PC-3 (cell line): ENCODE measurements around the gene BMPR1A. TPM values are rescaled to one million over a fixed set of nuclear protein-coding genes. Genes with fewer than 3 reads are reported as not detected.

Experiments
- ATAC-seq: fragments of 200-7000 bp; cut with Tn5 transposase; 2 replicates; pipeline ENCODE4 v1.9.1; 2020; ENCODE audit warnings: mild to moderate bottlenecking, moderate library complexity
- BruUV-seq: library from RNA; stranded (reverse); fragments of 400-500 nt; replicated peaks from 2 replicates; lab custom pipeline; 2021; lab: Mats Ljungman, UMichigan
- CTCF ChIA-PET: fragments of 300-600 bp; sonication (Branson Sonifier 250); formaldehyde crosslinking; loops from one replicate; lab custom pipeline; 2022; ENCODE audit warnings: antibody characterized with exemption; lab: Charles Lee
- POLR2A ChIA-PET: fragments of 300-600 bp; sonication (Branson Sonifier 250); formaldehyde crosslinking; loops from one replicate; lab custom pipeline; 2022; ENCODE audit warnings: antibody characterized with exemption; ENCODE audit not compliant: unreplicated experiment; lab: Charles Lee
- DNase-seq: peaks from one replicate; pipeline ENCODE4 v3.0.0-alpha.2; 2015
- H2AFZ ChIP-seq: fragments of 300-600 bp; sonication (generic); 2 replicates; pipeline ENCODE4 v1.6.0; 2016; ENCODE audit warnings: antibody characterized with exemption, low read length
- H3F3A ChIP-seq: fragments of 300-600 bp; sonication (generic); one replicate; pipeline ENCODE4 v1.6.0; 2017; ENCODE audit warnings: antibody characterized with exemption, low read length, control low read depth, mild to moderate bottlenecking; ENCODE audit not compliant: unreplicated experiment
- H3K27ac ChIP-seq: fragments of 300-600 bp; sonication (generic); 2 replicates; pipeline ENCODE4 v1.5.1; 2016; ENCODE audit warnings: mild to moderate bottlenecking, low read length
- H3K27me3 ChIP-seq: fragments of 300-600 bp; sonication (generic); 2 replicates; pipeline ENCODE4 v1.6.1; 2016; ENCODE audit warnings: low read length, mixed read lengths
- H3K36me3 ChIP-seq: fragments of 300-600 bp; sonication (generic); 2 replicates; pipeline ENCODE4 v1.6.1; 2016; ENCODE audit warnings: low read depth, mixed run types, low read length, mixed read lengths
- H3K4me1 ChIP-seq: fragments of 300-600 bp; sonication (generic); 2 replicates; pipeline ENCODE4 v1.5.1; 2016; ENCODE audit warnings: low read length; ENCODE audit not compliant: insufficient read depth
- H3K4me2 ChIP-seq: fragments of 300-600 bp; sonication (generic); 2 replicates; pipeline ENCODE4 v1.6.0; 2016; ENCODE audit warnings: low read length
- H3K4me3 ChIP-seq: fragments of 300-600 bp; sonication (generic); 2 replicates; pipeline ENCODE4 v1.5.1; 2016; ENCODE audit warnings: mild to moderate bottlenecking, low read length, mixed read lengths
- H3K79me2 ChIP-seq: fragments of 300-600 bp; sonication (generic); 2 replicates; pipeline ENCODE4 v1.6.1; 2017; ENCODE audit warnings: low read length, mixed read lengths
- H3K9ac ChIP-seq: fragments of 300-600 bp; sonication (generic); 2 replicates; pipeline ENCODE4 v1.6.0; 2016; ENCODE audit warnings: mild to moderate bottlenecking, low read length
- H3K9me2 ChIP-seq: fragments of 300-600 bp; sonication (generic); replicated peaks from 2 replicates; pipeline ENCODE4 v1.6.1; 2016; ENCODE audit warnings: mixed run types, low read length, mixed read lengths
- H3K9me3 ChIP-seq: fragments of 300-600 bp; sonication (generic); 2 replicates; pipeline ENCODE4 v1.6.1; 2016; ENCODE audit warnings: low read length, mixed read lengths
- H4K20me1 ChIP-seq: fragments of 300-600 bp; sonication (generic); 2 replicates; pipeline ENCODE4 v1.6.1; 2016; ENCODE audit warnings: low read length, mixed read lengths
- CTCF ChIP-seq: fragments of 300-600 bp; sonication (generic); conservative IDR thresholded peaks from 2 replicates; pipeline ENCODE4 v1.5.1; 2017; ENCODE audit warnings: antibody characterized with exemption, low read depth, mild to moderate bottlenecking, low read length
- EZH2 ChIP-seq: fragments of 300-600 bp; sonication (generic); IDR thresholded peaks from one replicate; pipeline ENCODE4 v1.6.1; 2017; ENCODE audit warnings: antibody characterized with exemption, mild to moderate bottlenecking, low read length; ENCODE audit not compliant: unreplicated experiment
- EZH2phosphoT487 ChIP-seq: fragments of 300-600 bp; sonication (generic); IDR thresholded peaks from 2 replicates; pipeline ENCODE4 v1.6.1; 2018; ENCODE audit warnings: mild to moderate bottlenecking, antibody characterized with exemption, low read length, borderline replicate concordance
- intact Hi-C: fragments of 100-400 bp; cut with micrococcal nuclease; formaldehyde crosslinking; loops from 2 replicates; pipeline ENCODE4 v1.9.0; 2023
- total RNA-seq: library from RNA; depleted of rRNA; stranded (reverse); fragments of >200 nt; gene quantifications from 2 replicates; pipeline ENCODE4 v1.2.3, GENCODE V29; 2014

Gene BMPR1A
- total RNA-seq, 1 experiment from 2014 or later, result 14.5 TPM

DNA sequence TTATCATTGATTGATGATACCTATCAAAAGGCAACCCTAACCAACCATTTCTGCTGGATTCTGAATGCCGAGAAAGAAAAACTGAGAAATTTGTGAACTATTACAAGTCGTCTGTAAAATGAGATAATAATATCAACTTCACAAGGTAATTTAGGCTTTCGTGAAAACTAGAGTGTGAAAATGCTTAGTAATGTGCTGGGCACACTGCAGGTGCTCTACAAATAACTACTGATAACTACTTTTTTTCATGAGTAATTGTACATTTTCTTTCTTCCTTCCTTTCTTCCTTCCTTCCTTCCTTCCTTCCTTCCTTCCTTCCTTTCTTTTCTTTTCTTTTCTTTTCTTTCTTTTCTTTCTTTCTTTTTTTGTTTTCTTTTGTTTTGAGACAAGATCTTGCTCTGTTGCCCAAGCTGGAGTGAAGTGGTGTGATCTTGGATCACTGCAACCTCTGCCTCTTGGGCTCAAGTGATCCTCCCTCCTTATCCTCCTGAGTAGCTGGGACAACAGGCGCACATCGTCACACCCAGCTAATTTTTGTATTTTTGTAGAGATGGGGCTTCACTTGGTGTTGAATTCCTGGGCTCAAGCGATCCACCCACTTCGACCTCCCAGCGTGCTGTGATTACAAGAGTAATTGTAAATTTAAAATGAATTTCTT, 42.9 kb downstream of the BMPR1A start:
- H3K4me3 ChIP-seq, result no peak overlapping the region
- peaks cover 8% of the 10 kb centered on the region; the same call in 1 of the 2 replicates for H3K79me2 ChIP-seq
- H3K36me3 ChIP-seq, result no peaks in the 10 kb centered on the region
- H3F3A ChIP-seq, result no peaks in the 10 kb centered on the region
- CTCF ChIA-PET, result no interaction called here
- H3K4me2 ChIP-seq, result no peak overlapping the region
- intact Hi-C loops, result no loop called here
- no peaks in the 10 kb centered on the region for H3K9me3 ChIP-seq
- DNase-seq, result no peak
- TF ChIP-seq EZH2 (no peak), EZH2phosphoT487 (no peak), CTCF (no peak)
- no peaks in the 10 kb centered on the region for H3K9me2 ChIP-seq
- H3K27ac ChIP-seq, result no peak overlapping the region
- ATAC-seq, result no peak
- H2AFZ ChIP-seq, result no peak overlapping the region
- no peaks in the 10 kb centered on the region for H4K20me1 ChIP-seq
- BruUV-seq, result no TSS peak
- H3K4me1 ChIP-seq, result peaks cover 12% of the 10 kb centered on the region; the same call in 1 of the 2 replicates
- H3K9ac ChIP-seq, result no peak overlapping the region
- POLR2A ChIA-PET, result no interaction called here
- H3K27me3 ChIP-seq, result no peaks in the 10 kb centered on the region

- peaks cover 10% of the 10 kb centered on the region; the same call in 1 of the 2 replicates for H3K79me2 ChIP-seq
- TF ChIP-seq EZH2, result no peak
- no peak for TF ChIP-seq EZH2phosphoT487
- no peak for TF ChIP-seq CTCF
- H3F3A ChIP-seq, result no peaks in the 10 kb centered on the region
- no peaks in the 10 kb centered on the region for H3K36me3 ChIP-seq
- no peaks in the 10 kb centered on the region for H4K20me1 ChIP-seq
- ATAC-seq (no peak), DNase-seq (no peak)
- POLR2A ChIA-PET, result no interaction called here
- no peaks in the 10 kb centered on the region for H3K27me3 ChIP-seq
- CTCF ChIA-PET, result no interaction called here
- H3K4me2 ChIP-seq, result no peak overlapping the region
- intact Hi-C loops, result no loop called here
- H3K9me3 ChIP-seq, result no peaks in the 10 kb centered on the region
- H2AFZ ChIP-seq, result no peak overlapping the region
- no peak overlapping the region for H3K4me3 ChIP-seq
- H3K27ac ChIP-seq, result no peak overlapping the region
- H3K4me1 ChIP-seq, result peaks cover 9% of the 10 kb centered on the region; the same call in 1 of the 2 replicates
- no peak overlapping the region for H3K9ac ChIP-seq
- BruUV-seq, result no TSS peak
- H3K9me2 ChIP-seq, result no peaks in the 10 kb centered on the region
These were observed 45.6 kb downstream of the BMPR1A start for GRCh38 chr10:86801995-86802394.

- no TSS peak for BruUV-seq
- no peak for ATAC-seq
- Histone ChIP-seq H3K79me2 (peaks cover 10% of the 10 kb centered on the region; the same call in 1 of the 2 replicates), H3K9me3 (no peaks in the 10 kb centered on the region), H3K27me3 (no peaks in the 10 kb centered on the region), H3K9ac (no peak overlapping the region), H3K4me1 (peaks cover 9% of the 10 kb centered on the region; the same call in 1 of the 2 replicates), H2AFZ (no peak overlapping the region), H3K9me2 (no peaks in the 10 kb centered on the region), H3K27ac (no peak overlapping the region), H3F3A (no peaks in the 10 kb centered on the region), H3K4me3 (no peak overlapping the region), H3K4me2 (no peak overlapping the region), H3K36me3 (no peaks in the 10 kb centered on the region), H4K20me1 (no peaks in the 10 kb centered on the region)
- POLR2A ChIA-PET, result no interaction called here
- DNase-seq, result no peak
- CTCF ChIA-PET, result no interaction called here
- intact Hi-C loops, result no loop called here
- TF ChIP-seq EZH2 (no peak), CTCF (no peak), EZH2phosphoT487 (no peak)
These were observed 46.2 kb downstream of the BMPR1A start for GRCh38 chr10:86802473-86803108.
